ENCODE results near the gene XIRP2.

The XIRP2 gene

DNA sequence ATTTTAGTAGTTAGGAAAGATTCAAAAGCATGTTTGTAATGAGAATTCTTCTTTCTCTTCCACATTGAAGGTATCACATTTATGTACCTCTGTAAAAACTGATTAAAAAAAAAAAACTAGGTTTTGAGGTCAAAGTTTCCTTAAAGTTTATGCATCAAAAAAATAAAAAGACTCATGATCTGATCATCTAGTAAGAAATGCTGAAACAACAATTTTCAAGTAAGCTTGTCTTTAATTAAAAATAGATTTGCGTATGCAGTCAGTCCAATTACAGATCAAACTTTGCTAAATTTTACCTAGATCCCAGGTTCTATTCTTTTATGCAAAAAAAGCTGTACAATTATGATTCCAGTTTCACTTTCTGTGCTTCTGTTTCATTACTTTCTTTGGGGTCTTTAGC is 409.0 kb downstream of the XIRP2 start:
- H3K27me3 ChIP-seq (replicated peaks; ENCODE audit: control insufficient read depth, insufficient read depth, low read length) = no peaks in the 10 kb centered on the region
- H3K9ac ChIP-seq (ENCODE audit: low read length) = no peak overlapping the region
- no peaks in the 10 kb centered on the region for H3K9me3 ChIP-seq (ENCODE audit: control insufficient read depth, low read length)
- H3K36me3 ChIP-seq (ENCODE audit: control insufficient read depth, insufficient read depth, low read length, severe bottlenecking) = no peaks in the 10 kb centered on the region
- H3K4me3 ChIP-seq (ENCODE audit: low read length) = no peak overlapping the region
- peaks cover 11% of the 10 kb centered on the region for H3K4me1 ChIP-seq (ENCODE audit: control insufficient read depth, insufficient read depth, low read length)
- DNase-seq (ENCODE audit: low read depth) = no peak

DNA sequence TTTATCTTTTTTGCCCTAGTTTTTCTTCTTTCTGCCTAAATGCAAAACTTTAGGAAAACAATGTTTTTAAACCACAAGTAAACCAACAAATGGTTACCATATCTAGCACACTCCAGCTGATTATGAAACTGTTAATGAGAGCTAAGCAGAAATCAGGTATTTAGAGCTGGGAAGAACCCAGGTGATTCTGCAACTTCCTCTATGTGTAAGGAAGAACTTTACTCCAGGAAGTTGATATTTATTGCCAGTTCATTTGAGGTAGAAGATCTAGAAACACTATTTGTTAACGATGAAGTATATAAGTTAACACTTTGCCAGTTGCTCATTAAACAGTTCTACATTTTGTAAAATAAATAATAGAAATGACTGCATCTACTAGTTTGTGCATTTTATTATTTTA is 409.7 kb downstream of the XIRP2 start:
- Histone ChIP-seq H3K4me3 (ENCODE audit: low read length) (no peak overlapping the region), H3K27me3 (replicated peaks; ENCODE audit: control insufficient read depth, insufficient read depth, low read length) (no peaks in the 10 kb centered on the region), H3K4me1 (ENCODE audit: control insufficient read depth, insufficient read depth, low read length) (peaks cover 10% of the 10 kb centered on the region), H3K9ac (ENCODE audit: low read length) (no peak overlapping the region), H3K36me3 (ENCODE audit: control insufficient read depth, insufficient read depth, low read length, severe bottlenecking) (no peaks in the 10 kb centered on the region), H3K9me3 (ENCODE audit: control insufficient read depth, low read length) (no peaks in the 10 kb centered on the region)
- no peak for DNase-seq (ENCODE audit: low read depth)

All from adipocyte (in vitro differentiated cells).